Measurements from ENCODE around the gene ATP2B1. TPM values are rescaled to one million over a fixed set of nuclear protein-coding genes. Genes with fewer than 3 reads are reported as not detected.

The ATP2B1 gene
- total RNA-seq, 1 donor from 2014 or later: 48.9 TPM

DNA sequence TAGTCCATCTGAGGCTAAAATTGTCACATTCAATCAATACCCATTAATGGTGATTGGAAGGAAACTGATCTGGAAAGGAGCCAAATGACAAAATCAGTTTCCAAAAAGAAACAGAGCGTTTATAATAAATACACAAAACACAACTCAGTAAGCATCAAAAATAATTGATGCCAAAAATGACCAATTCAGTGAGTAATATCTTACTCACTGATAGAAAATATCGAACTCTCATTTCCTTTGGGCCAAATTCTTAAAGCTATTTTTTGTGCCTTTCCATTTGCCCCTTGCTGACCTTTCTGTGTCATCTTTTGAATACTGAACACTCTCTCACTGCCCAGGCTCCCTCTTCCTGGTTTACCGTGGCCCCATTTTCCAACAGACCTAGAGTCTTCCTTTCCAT lies 22.5 kb upstream of the ATP2B1 start:
- Histone ChIP-seq H3K79me2 (ENCODE audit: insufficient read depth, low read length) (no peaks in the 10 kb centered on the region), H3K4me3 (ENCODE audit: insufficient read depth, low read depth, low read length) (no peak overlapping the region), H4K20me1 (ENCODE audit: insufficient read depth, low read length) (no peaks in the 10 kb centered on the region), H2AFZ (ENCODE audit: low read depth, low read length) (peak overlapping the region; percentile 40), H3K27ac (ENCODE audit: low read depth, low read length) (peak overlapping the region; percentile 54), H3K9ac (ENCODE audit: low read length) (no peak overlapping the region), H3K9me3 (ENCODE audit: insufficient read depth, low read depth, low read length) (peaks cover 4% of the 10 kb centered on the region), H3K4me1 (ENCODE audit: insufficient read depth, low read length) (peaks cover 25% of the 10 kb centered on the region), H3K4me2 (ENCODE audit: low read length) (peak overlapping the region; percentile 45), H3K27me3 (ENCODE audit: insufficient read depth, low read length) (no peaks in the 10 kb centered on the region), H3K36me3 (ENCODE audit: insufficient read depth, low read length) (no peaks in the 10 kb centered on the region)
- Mint-ChIP-seq H3K27ac (ENCODE audit: unreplicated experiment) (no peak overlapping the region), H3K27me3 (ENCODE audit: low read depth, unreplicated experiment) (no peaks in the 10 kb centered on the region), H3K36me3 (ENCODE audit: low read depth, unreplicated experiment) (no peaks in the 10 kb centered on the region), H3K9me3 (ENCODE audit: unreplicated experiment) (no peaks in the 10 kb centered on the region), H3K4me1 (ENCODE audit: low read depth, unreplicated experiment) (peaks cover 25% of the 10 kb centered on the region), H3K4me3 (ENCODE audit: unreplicated experiment) (no peak overlapping the region)
- no peak for DNase-seq (ENCODE audit: low read depth)
- no peak for TF ChIP-seq EZH2 (IDR thresholded peaks at IDR 0.05; ENCODE audit: insufficient read depth, low read length)
- TF ChIP-seq, protein P1, sequence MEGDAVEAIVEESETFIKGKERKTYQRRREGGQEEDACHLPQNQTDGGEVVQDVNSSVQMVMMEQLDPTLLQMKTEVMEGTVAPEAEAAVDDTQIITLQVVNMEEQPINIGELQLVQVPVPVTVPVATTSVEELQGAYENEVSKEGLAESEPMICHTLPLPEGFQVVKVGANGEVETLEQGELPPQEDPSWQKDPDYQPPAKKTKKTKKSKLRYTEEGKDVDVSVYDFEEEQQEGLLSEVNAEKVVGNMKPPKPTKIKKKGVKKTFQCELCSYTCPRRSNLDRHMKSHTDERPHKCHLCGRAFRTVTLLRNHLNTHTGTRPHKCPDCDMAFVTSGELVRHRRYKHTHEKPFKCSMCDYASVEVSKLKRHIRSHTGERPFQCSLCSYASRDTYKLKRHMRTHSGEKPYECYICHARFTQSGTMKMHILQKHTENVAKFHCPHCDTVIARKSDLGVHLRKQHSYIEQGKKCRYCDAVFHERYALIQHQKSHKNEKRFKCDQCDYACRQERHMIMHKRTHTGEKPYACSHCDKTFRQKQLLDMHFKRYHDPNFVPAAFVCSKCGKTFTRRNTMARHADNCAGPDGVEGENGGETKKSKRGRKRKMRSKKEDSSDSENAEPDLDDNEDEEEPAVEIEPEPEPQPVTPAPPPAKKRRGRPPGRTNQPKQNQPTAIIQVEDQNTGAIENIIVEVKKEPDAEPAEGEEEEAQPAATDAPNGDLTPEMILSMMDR (IDR thresholded peaks at IDR 0.05; ENCODE audit: insufficient read depth, low read depth, low read length): no peak
- FAIRE-seq: peak; percentile 49

GRCh38 chr12:89729946-89730459 lies 21.4 kb upstream of the ATP2B1 start:
- Mint-ChIP-seq H3K27me3 (ENCODE audit: low read depth, unreplicated experiment) (no peaks in the 10 kb centered on the region), H3K27ac (ENCODE audit: unreplicated experiment) (no peak overlapping the region), H3K4me3 (ENCODE audit: unreplicated experiment) (no peak overlapping the region), H3K4me1 (ENCODE audit: low read depth, unreplicated experiment) (peaks cover 24% of the 10 kb centered on the region), H3K9me3 (ENCODE audit: unreplicated experiment) (no peaks in the 10 kb centered on the region), H3K36me3 (ENCODE audit: low read depth, unreplicated experiment) (no peaks in the 10 kb centered on the region)
- no peaks in the 10 kb centered on the region for H3K36me3 ChIP-seq (ENCODE audit: insufficient read depth, low read length)
- no peaks in the 10 kb centered on the region for H3K79me2 ChIP-seq (ENCODE audit: insufficient read depth, low read length)
- peaks cover 2% of the 10 kb centered on the region for H3K9me3 ChIP-seq (ENCODE audit: insufficient read depth, low read depth, low read length)
- no peak overlapping the region for H3K4me2 ChIP-seq (ENCODE audit: low read length)
- peaks cover 25% of the 10 kb centered on the region for H3K4me1 ChIP-seq (ENCODE audit: insufficient read depth, low read length)
- no peak overlapping the region for H3K4me3 ChIP-seq (ENCODE audit: insufficient read depth, low read depth, low read length)
- no peak for TF ChIP-seq EZH2 (IDR thresholded peaks at IDR 0.05; ENCODE audit: insufficient read depth, low read length)
- TF ChIP-seq, protein P1 (IDR thresholded peaks at IDR 0.05; ENCODE audit: insufficient read depth, low read depth, low read length): no peak
- H4K20me1 ChIP-seq (ENCODE audit: insufficient read depth, low read length): no peaks in the 10 kb centered on the region
- no peak overlapping the region for H3K27ac ChIP-seq (ENCODE audit: low read depth, low read length)
- H3K27me3 ChIP-seq (ENCODE audit: insufficient read depth, low read length): no peaks in the 10 kb centered on the region
- DNase-seq (ENCODE audit: low read depth) (no peak), FAIRE-seq (no peak)
- H3K9ac ChIP-seq (ENCODE audit: low read length): no peak overlapping the region
- no peak overlapping the region for H2AFZ ChIP-seq (ENCODE audit: low read depth, low read length)

GRCh38 chr12:89723276-89723675 lies 14.6 kb upstream of the ATP2B1 start:
- Mint-ChIP-seq H3K27ac (ENCODE audit: unreplicated experiment) (no peak overlapping the region), H3K36me3 (ENCODE audit: low read depth, unreplicated experiment) (no peaks in the 10 kb centered on the region), H3K9me3 (ENCODE audit: unreplicated experiment) (no peaks in the 10 kb centered on the region), H3K27me3 (ENCODE audit: low read depth, unreplicated experiment) (no peaks in the 10 kb centered on the region), H3K4me3 (ENCODE audit: unreplicated experiment) (no peak overlapping the region), H3K4me1 (ENCODE audit: low read depth, unreplicated experiment) (no peaks in the 10 kb centered on the region)
- no peak for DNase-seq (ENCODE audit: low read depth)
- Histone ChIP-seq H3K27me3 (ENCODE audit: insufficient read depth, low read length) (no peaks in the 10 kb centered on the region), H3K9me3 (ENCODE audit: insufficient read depth, low read depth, low read length) (no peaks in the 10 kb centered on the region), H3K79me2 (ENCODE audit: insufficient read depth, low read length) (no peaks in the 10 kb centered on the region), H3K4me1 (ENCODE audit: insufficient read depth, low read length) (no peaks in the 10 kb centered on the region), H3K4me3 (ENCODE audit: insufficient read depth, low read depth, low read length) (no peak overlapping the region), H3K9ac (ENCODE audit: low read length) (no peak overlapping the region), H2AFZ (ENCODE audit: low read depth, low read length) (no peak overlapping the region), H4K20me1 (ENCODE audit: insufficient read depth, low read length) (no peaks in the 10 kb centered on the region), H3K27ac (ENCODE audit: low read depth, low read length) (no peak overlapping the region), H3K36me3 (ENCODE audit: insufficient read depth, low read length) (no peaks in the 10 kb centered on the region), H3K4me2 (ENCODE audit: low read length) (no peak overlapping the region)
- TF ChIP-seq, protein P1 (IDR thresholded peaks at IDR 0.05; ENCODE audit: insufficient read depth, low read depth, low read length): no peak
- FAIRE-seq: no peak
